ENCODE results near the gene TP63.

Gene TP63

GRCh38 chr3:189911001-189911400, 279.8 kb downstream of the TP63 start:
- no peak for TF ChIP-seq CTCF (IDR thresholded peaks at IDR 0.05)
- no peak for TF ChIP-seq ZFX (IDR thresholded peaks at IDR 0.05; ENCODE audit: borderline replicate concordance)
- no peak overlapping the region for H3K27ac ChIP-seq

- H3K27ac ChIP-seq = no peak overlapping the region
Measured at GRCh38 chr3:189914799-189915198, 283.6 kb downstream of the TP63 start.

GRCh38 chr3:189921770-189922169, 290.6 kb downstream of the TP63 start:
- no peak overlapping the region for H3K27ac ChIP-seq
- TF ChIP-seq ZFX (IDR thresholded peaks at IDR 0.05; ENCODE audit: borderline replicate concordance) (no peak), CTCF (IDR thresholded peaks at IDR 0.05) (no peak)

More at GRCh38 chr3:189914799-189915198, 283.6 kb downstream of the TP63 start:
- TF ChIP-seq CTCF (IDR thresholded peaks at IDR 0.05) = no peak
- no peak for TF ChIP-seq ZFX (IDR thresholded peaks at IDR 0.05; ENCODE audit: borderline replicate concordance)

GRCh38 chr3:189927975-189928895, 297.0 kb downstream of the TP63 start:
- H3K27ac ChIP-seq = no peak overlapping the region
- TF ChIP-seq ZFX (IDR thresholded peaks at IDR 0.05; ENCODE audit: borderline replicate concordance) (no peak), CTCF (IDR thresholded peaks at IDR 0.05) (no peak)

- no peak overlapping the region for H3K27ac ChIP-seq
- TF ChIP-seq ZFX (IDR thresholded peaks at IDR 0.05; ENCODE audit: borderline replicate concordance) (no peak), CTCF (IDR thresholded peaks at IDR 0.05) (no peak)
Measured at GRCh38 chr3:189936201-189936945, 305.2 kb downstream of the TP63 start.

- no peak for TF ChIP-seq CTCF (IDR thresholded peaks at IDR 0.05)
- no peak for TF ChIP-seq ZFX (IDR thresholded peaks at IDR 0.05; ENCODE audit: borderline replicate concordance)
- H3K27ac ChIP-seq = no peak overlapping the region
Measured at GRCh38 chr3:189937302-189938127, 306.3 kb downstream of the TP63 start.
